K562 (cell line): Measurements from ENCODE around the gene FUBP3. TPM values are rescaled to one million over a fixed set of nuclear protein-coding genes. Genes with fewer than 3 reads are reported as not detected.
A peak's percentile ranks its signal among the peaks of the same experiment; 100 is the strongest.

ENCODE experiments used
- CHD7 ChIP-seq: fragments of 200-600 bp; sonication (generic); IDR thresholded peaks from one replicate; pipeline ENCODE4 v1.6.1; 2012; ENCODE audit warnings: mild to moderate bottlenecking, low read depth, low read length, inconsistent platforms
- E2F6 ChIP-seq, 2 experiments: IDR thresholded peaks; 2 replicates each; pipeline ENCODE4 v1.6.1; 2011; ENCODE audit warnings: borderline replicate concordance in 1 of 2, control low read depth in 1 of 2, low read depth in 1 of 2, low read length in 1 of 2, mild to moderate bottlenecking in 1 of 2, mixed read lengths in 1 of 2, moderate library complexity in 1 of 2; ENCODE audit not compliant: insufficient read depth in 1 of 2, insufficient read length in 1 of 2, poor library complexity in 1 of 2, severe bottlenecking in 1 of 2; ENCODE audit errors: extremely low read depth in 1 of 2
- HNRNPUL1 ChIP-seq: fragments of 200-400 bp; formaldehyde crosslinking; IDR thresholded peaks from 2 replicates; pipeline ENCODE4 v1.6.1; 2017; ENCODE audit warnings: low read length
- MEF2A ChIP-seq: IDR thresholded peaks from 2 replicates; pipeline ENCODE4 v1.6.1; 2011; ENCODE audit warnings: low read depth, mild to moderate bottlenecking, low read length, moderate library complexity; ENCODE audit not compliant: control insufficient read depth
- NFIX ChIP-seq: fragments of 250-450 bp; sonication (Bioruptor Pico); IDR thresholded peaks from 2 replicates; pipeline ENCODE4 v1.4.0; 2020; ENCODE audit warnings: low read depth, mild to moderate bottlenecking, moderate library complexity
- SMARCE1 ChIP-seq: fragments of 450-650 bp; IDR thresholded peaks from 2 replicates; pipeline ENCODE4 v1.7.1; 2016; ENCODE audit warnings: mild to moderate bottlenecking
- TAL1 ChIP-seq: fragments of 450-650 bp; IDR thresholded peaks from 2 replicates; pipeline ENCODE4 v1.6.1; 2016; ENCODE audit warnings: mild to moderate bottlenecking
- TCF3 ChIP-seq: sonication (generic); formaldehyde crosslinking; IDR thresholded peaks from 2 replicates; pipeline ENCODE4 v1.4.0; 2020; ENCODE audit warnings: mild to moderate bottlenecking, missing genetic modification reagents
- TSC22D4 ChIP-seq: fragments of 450-650 bp; IDR thresholded peaks from 2 replicates; pipeline ENCODE4 v1.6.1; 2016; ENCODE audit warnings: missing genetic modification characterization, missing biosample characterization, control low read depth
- polyA plus RNA-seq, 8 experiments: library from polyadenylated mRNA; depleted of rRNA in 4 of 8; stranded (reverse) in 5 of 8; unstranded in 3 of 8; fragments of >200 nt; fragmentation: Nextera tagmentation in 2 of 8; fragmentation: Illumina TruSeq in 1 of 8; extraction: Ambion mirVana in 2 of 8; extraction: Trizol in 1 of 8; gene quantifications; 2 replicates each; pipeline versions ENCODE4 v1.2.1 to v1.2.3, GENCODE V29; 2011 to 2014; ENCODE audit warnings: inconsistent platforms in 1 of 8, missing spikeins in 1 of 8
- total RNA-seq, 7 experiments: library from RNA; depleted of rRNA in 6 of 7; stranded (reverse); fragments of >200 nt in 6 of 7; fragmentation: Illumina TruSeq in 2 of 7; extraction: Trizol in 2 of 7; gene quantifications; 2 replicates each; pipeline versions ENCODE4 v1.2.1 to v1.2.3, GENCODE V29; 2011 to 2021; ENCODE audit warnings: low replicate concordance in 1 of 7
- TF ChIP-seq, protein P1 (sequence below): fragments of 450-650 bp; formaldehyde crosslinking; IDR thresholded peaks from 2 replicates; pipeline ENCODE4 v1.4.0; 2020; ENCODE audit warnings: mild to moderate bottlenecking

Gene FUBP3
- total and polyA plus RNA-seq, 9 of the 15 experiments (the other 6 are each of a cell fraction or from before 2014, with no cell fraction given), result 3.0 to 64.0 (median 48.1) TPM

- no peak for TF ChIP-seq CHD7
- no peak for TF ChIP-seq NFIX
- no peak for TF ChIP-seq HNRNPUL1
- no peak for TF ChIP-seq SMARCE1
- no peak; the same call in 1 of the 2 replicates for TF ChIP-seq TCF3 (CRISPR knock-in tag)
- TF ChIP-seq E2F6 (IDR thresholded peaks at IDR 0.05; ENCODE audit: borderline replicate concordance in 1 of 2, extremely low read depth in 1 of 2, insufficient read depth in 1 of 2, insufficient read length in 1 of 2, low read depth in 1 of 2, low read length in 1 of 2, poor library complexity in 1 of 2, severe bottlenecking in 1 of 2), result peak; percentile 8 to 81
- TF ChIP-seq TSC22D4, result no peak
- no peak for TF ChIP-seq TAL1
- no peak for TF ChIP-seq MEF2A
- TF ChIP-seq, protein P1, sequence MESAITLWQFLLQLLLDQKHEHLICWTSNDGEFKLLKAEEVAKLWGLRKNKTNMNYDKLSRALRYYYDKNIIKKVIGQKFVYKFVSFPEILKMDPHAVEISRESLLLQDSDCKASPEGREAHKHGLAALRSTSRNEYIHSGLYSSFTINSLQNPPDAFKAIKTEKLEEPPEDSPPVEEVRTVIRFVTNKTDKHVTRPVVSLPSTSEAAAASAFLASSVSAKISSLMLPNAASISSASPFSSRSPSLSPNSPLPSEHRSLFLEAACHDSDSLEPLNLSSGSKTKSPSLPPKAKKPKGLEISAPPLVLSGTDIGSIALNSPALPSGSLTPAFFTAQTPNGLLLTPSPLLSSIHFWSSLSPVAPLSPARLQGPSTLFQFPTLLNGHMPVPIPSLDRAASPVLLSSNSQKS (CRISPR knock-in tag), result no peak
Measured at GRCh38 chr9:130578865-130579737, at the start of gene FUBP3 (continued).
